Heart left ventricle (tissue), 16 donors: ENCODE measurements around the gene TGFB1I1. TPM values are rescaled to one million over a fixed set of nuclear protein-coding genes. Genes with fewer than 3 reads are reported as not detected.

Experiments used
- ATAC-seq, 4 donors: fragments of 200-7000 bp; cut with Tn5 transposase; one replicate each; pipeline ENCODE4 v1.9.1; 2020 to 2022; ENCODE audit warnings: moderate library complexity in 4 of 4, mild to moderate bottlenecking in 3 of 4, moderate number of reproducible peaks in 1 of 4
- DNase-seq, 5 donors: peaks; one replicate each; pipeline ENCODE4 v3.0.0-alpha.2; 2020
- H3K27ac ChIP-seq, 12 donors: fragments of 200-600 bp; sonication (generic) in 4 of 12; one replicate each; pipeline versions ENCODE4 v1.5.0 to v1.8.0; 2016 to 2022; ENCODE audit warnings: mild to moderate bottlenecking in 2 of 12
- H3K27me3 ChIP-seq, 9 donors: fragments of 200-600 bp; sonication (generic) in 2 of 9; one replicate each; pipeline versions ENCODE4 v1.5.1 to v1.8.0; 2016 to 2022; ENCODE audit warnings: mild to moderate bottlenecking in 3 of 9
- H3K36me3 ChIP-seq, 9 donors: fragments of 200-600 bp; sonication (generic) in 2 of 9; one replicate each; pipeline versions ENCODE4 v1.5.0 to v1.8.0; 2018 to 2022; ENCODE audit warnings: mild to moderate bottlenecking in 2 of 9
- H3K4me1 ChIP-seq, 12 donors: fragments of 200-600 bp; sonication (generic) in 4 of 12; one replicate each; pipeline versions ENCODE4 v1.5.0 to v1.8.0; 2016 to 2022; ENCODE audit warnings: mild to moderate bottlenecking in 3 of 12
- H3K4me3 ChIP-seq, 12 donors: fragments of 200-600 bp; sonication (generic) in 4 of 12; one replicate each; pipeline versions ENCODE4 v1.5.0 to v1.8.0; 2017 to 2022; ENCODE audit warnings: mild to moderate bottlenecking in 9 of 12, moderate library complexity in 4 of 12
- H3K9me3 ChIP-seq, 12 donors: fragments of 200-600 bp; sonication (generic) in 4 of 12; one replicate each; pipeline versions ENCODE4 v1.5.0 to v1.8.0; 2016 to 2022; ENCODE audit warnings: mild to moderate bottlenecking in 1 of 12
- POLR2A ChIP-seq, 2 donors: fragments of 450-650 bp; IDR thresholded peaks; one replicate each; pipeline ENCODE4 v1.6.1; 2017; ENCODE audit warnings: antibody characterized with exemption in 2 of 2, mild to moderate bottlenecking in 2 of 2, moderate library complexity in 2 of 2
- WGBS, 4 donors: extraction: QIAGEN DNeasy Blood & Tissue Kit in 2 of 4; methylation state at CpG; one replicate each; pipeline versions ENCODE4 v1.1.5 to v1.1.7; 2013 to 2018; 5-methylcytosine and 5-hydroxymethylcytosine counted together
- intact Hi-C, 10 donors: fragments of 100-400 bp; cut with DNase I; formaldehyde crosslinking; loops; one replicate each; pipeline versions ENCODE4 v1.11.1 to v1.14.2; 2022
- polyA plus RNA-seq, 2 donors: library from polyadenylated mRNA; stranded (reverse); fragments of 200-250 nt; gene quantifications; one replicate each; pipeline ENCODE4 v1.2.3, GENCODE V29; 2013
- total RNA-seq, 9 donors: library from RNA; depleted of rRNA in 2 of 9; stranded (reverse); fragments of >200 nt in 2 of 9; fragmentation: NEBNext Ultra II Directional in 3 of 9; extraction: Animal tissue kit (Norgen Biotek cat#: 25700) in 3 of 9; gene quantifications; one replicate each; pipeline versions ENCODE4 v1.1.0 to v1.2.4, GENCODE V29; 2016 to 2023
- TF ChIP-seq, protein P1 (sequence below), 12 donors: fragments of 200-600 bp; sonication (generic) in 4 of 12; IDR thresholded peaks; one replicate each; pipeline versions ENCODE4 v1.5.0 to v1.8.0; 2018 to 2022; ENCODE audit warnings: antibody characterized with exemption in 12 of 12, mild to moderate bottlenecking in 5 of 12
- donor health status: ischemic (EF 13 %, LVEDD 7.1; RV severe dilation, severe dysfunction).
- donor health status: healthy with polysubstance abuse.
- donor health status: DM: no; HTN: yes; CAD: no.
- donor health status: DM: no; HTN: no; CAD: no.
- donor health status: ischemic (EF 25% LVEDD 6.9; RV normal size, moderate dysfunction).
- donor health status: ischemic (EF 25% LVEDD 5.7; RV mildly dilated, moderate dysfunction).
- donor health status: healthy.
- donor health status: DM: yes; HTN: yes; CAD: no.
- donor health status: ischemic (EF 35%, LVEDD 5.7; RV mildly dilated, moderate dysfunction).
- donor health status: nonischemic (EF 11% LVEDD 7.7; RV severe dilation, severe dysfunction).
- donor health status: DM: yes; HTN: yes; CAD: no.
- donor health status: PGD.
- donor health status: ischemic (EF 29% LVEDD 5.4; RV normal size, mild dysfunction).
- donor health status: nonischemic (EF 23%, LVEDD 6.1; RV moderate dilation, normal function).

TGFB1I1 gene
- total and polyA plus RNA-seq, 11 donors: 12.9 to 37.7 (median 19.5) TPM

DNA sequence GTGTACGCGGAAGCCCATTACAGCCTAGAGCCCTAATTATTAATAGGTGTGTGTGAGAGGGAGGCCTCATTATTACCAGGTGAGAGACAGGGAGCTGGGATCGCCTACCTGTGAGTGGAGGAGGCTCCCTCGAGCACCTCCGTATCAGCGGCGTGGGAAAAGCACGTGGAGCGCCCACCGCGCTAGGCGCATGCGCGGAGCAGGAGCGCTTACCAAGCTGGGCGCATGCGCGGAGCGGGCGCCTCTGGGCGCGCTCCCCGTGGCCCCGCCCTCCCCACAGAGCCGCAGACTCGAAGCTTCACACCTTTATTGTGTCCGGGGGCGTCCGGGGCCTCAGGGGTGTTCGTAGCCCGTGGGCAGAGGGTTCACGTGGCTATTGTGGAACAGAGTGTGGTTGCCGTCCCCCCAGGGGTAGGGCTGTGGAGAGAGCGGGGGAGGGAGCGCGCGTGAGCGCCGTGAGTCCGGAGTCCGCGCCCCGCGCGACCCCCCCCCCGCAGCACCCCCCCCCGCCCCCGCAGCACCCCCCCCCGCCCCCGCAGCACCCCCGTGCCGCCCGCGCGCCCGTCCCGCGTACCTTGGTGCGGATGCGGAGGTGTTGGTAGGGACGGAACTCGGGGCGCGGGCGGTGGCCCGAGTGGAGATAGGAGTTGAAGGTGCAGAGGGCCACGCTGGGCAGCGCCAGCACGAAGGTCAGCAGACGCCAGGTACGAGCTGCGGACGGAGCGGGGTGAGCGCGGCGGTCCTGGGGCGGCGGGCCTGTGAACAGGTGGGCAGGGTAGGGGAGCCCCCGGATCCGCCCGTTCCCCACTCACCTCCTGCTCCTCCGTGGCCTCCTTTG, 44.3 kb upstream of the TGFB1I1 start:
- ATAC-seq (peak in 3 of 4 donors; percentile 25 to 37 (median 28)), DNase-seq (peak; percentile 54 to 87 (median 74))
- Histone ChIP-seq H3K4me3 (peak overlapping the region; percentile 25 to 72 (median 58)), H3K27ac (peak overlapping the region; percentile 86 to 100 (median 95)), H3K36me3 (peaks cover 0 to 10% (median 0%) of the 10 kb centered on the region in 9 donors), H3K27me3 (no peaks in the 10 kb centered on the region), H3K4me1 (peaks cover 0 to 50% (median 13%) of the 10 kb centered on the region in 12 donors), H3K9me3 (no peaks in the 10 kb centered on the region)
- intact Hi-C loops: loop anchor here in 1 of 10 donors (10.0 kb wide), 1 partner anchor 233 kb away; no protein-coding TSS in a partner anchor
- WGBS, 4 donors: 11 to 26% (median 19%) methylated on average over 25 to 75 of the region's 83 CpGs
- TF ChIP-seq, protein P1, sequence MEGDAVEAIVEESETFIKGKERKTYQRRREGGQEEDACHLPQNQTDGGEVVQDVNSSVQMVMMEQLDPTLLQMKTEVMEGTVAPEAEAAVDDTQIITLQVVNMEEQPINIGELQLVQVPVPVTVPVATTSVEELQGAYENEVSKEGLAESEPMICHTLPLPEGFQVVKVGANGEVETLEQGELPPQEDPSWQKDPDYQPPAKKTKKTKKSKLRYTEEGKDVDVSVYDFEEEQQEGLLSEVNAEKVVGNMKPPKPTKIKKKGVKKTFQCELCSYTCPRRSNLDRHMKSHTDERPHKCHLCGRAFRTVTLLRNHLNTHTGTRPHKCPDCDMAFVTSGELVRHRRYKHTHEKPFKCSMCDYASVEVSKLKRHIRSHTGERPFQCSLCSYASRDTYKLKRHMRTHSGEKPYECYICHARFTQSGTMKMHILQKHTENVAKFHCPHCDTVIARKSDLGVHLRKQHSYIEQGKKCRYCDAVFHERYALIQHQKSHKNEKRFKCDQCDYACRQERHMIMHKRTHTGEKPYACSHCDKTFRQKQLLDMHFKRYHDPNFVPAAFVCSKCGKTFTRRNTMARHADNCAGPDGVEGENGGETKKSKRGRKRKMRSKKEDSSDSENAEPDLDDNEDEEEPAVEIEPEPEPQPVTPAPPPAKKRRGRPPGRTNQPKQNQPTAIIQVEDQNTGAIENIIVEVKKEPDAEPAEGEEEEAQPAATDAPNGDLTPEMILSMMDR (IDR thresholded peaks at IDR 0.05): no peak
- no peak for TF ChIP-seq POLR2A (IDR thresholded peaks at IDR 0.05)

DNA sequence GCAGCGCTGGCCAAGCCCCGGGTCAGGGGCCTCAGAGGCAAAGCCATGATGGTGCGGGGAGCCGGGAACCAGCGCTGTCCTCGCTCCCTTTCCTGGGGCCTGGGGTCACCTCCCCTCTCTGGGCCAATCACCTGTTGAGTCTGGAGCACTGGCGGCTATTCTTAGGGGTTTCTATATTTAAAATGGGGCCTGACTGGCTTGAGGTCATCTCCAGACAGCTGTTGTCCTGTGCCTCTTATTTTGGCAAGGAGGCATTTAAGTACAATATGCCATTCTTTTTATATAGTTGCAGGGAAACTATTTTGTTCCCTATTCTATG, 43.7 kb upstream of the TGFB1I1 start, which contains the start of gene COX6A2:
TSS of gene COX6A2 (minus strand) at position 82 of the 319 bp plus-strand sequence. CDS start at position 47, 35 bp downstream.
- no peaks in the 10 kb centered on the region for H3K27me3 ChIP-seq
- peak within 1 kb of the TSS; percentile 86 to 100 (median 95) for H3K27ac ChIP-seq
- peak in 1 of 2 donors; percentile 75 for TF ChIP-seq POLR2A (IDR thresholded peaks at IDR 0.05)
- TF ChIP-seq, protein P1 (IDR thresholded peaks at IDR 0.05): no peak
- DNase-seq: peak in 4 of 5 donors; percentile 70 to 86 (median 78)
- peak; percentile 81 to 88 (median 84) for ATAC-seq
- WGBS, 4 donors: 17 to 48% (median 33%) methylated on average over 1 to 7 of the region's 7 CpGs
- no peaks in the 10 kb centered on the region for H3K9me3 ChIP-seq
- peak within 1 kb of the TSS; percentile 25 to 72 (median 58) for H3K4me3 ChIP-seq
- intact Hi-C loops: loop anchor here in 1 of 10 donors (10.0 kb wide), 1 partner anchor 233 kb away; no protein-coding TSS in a partner anchor
- H3K4me1 ChIP-seq: peaks cover 0 to 56% (median 13%) of the 10 kb centered on the region in 12 donors
- peaks cover 0 to 10% (median 0%) of the 10 kb centered on the region in 9 donors for H3K36me3 ChIP-seq

DNA sequence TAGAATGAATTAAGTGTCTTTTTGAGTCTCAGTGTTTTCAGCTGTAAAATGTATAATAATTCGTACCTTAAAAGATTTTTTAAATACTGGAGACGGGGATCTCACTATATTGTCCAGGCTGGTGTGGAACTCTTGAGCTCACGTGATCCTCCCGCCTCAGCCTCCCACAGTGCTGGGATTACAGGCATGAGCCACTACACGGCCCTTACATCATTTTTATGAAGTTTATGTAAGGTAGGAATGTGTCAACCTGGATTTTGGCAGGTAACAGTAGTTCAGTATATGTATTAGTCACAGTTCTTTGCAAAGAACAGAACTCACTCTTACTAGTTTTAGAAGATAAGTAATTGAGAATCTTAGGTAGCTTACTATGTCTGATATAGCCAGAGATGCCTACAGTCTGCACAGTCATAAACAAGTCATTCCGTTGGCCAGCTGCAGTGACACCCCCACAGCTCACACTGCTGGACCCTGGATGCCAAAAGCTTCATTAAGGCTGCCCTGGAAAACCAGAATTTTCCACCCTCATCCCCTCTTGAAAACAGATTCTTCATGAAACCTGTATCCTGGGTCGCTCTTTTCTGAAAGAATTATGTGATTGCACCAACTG, 43.2 kb upstream of the TGFB1I1 start:
- Histone ChIP-seq H3K36me3 (peaks cover 0 to 10% (median 0%) of the 10 kb centered on the region in 9 donors), H3K27me3 (no peaks in the 10 kb centered on the region), H3K27ac (peak overlapping the region; percentile 86 to 100 (median 95)), H3K4me3 (peak overlapping the region in 5 of 12 donors; percentile 59 to 72 (median 63)), H3K9me3 (no peaks in the 10 kb centered on the region), H3K4me1 (peaks cover 0 to 56% (median 13%) of the 10 kb centered on the region in 12 donors)
- intact Hi-C loops: loop anchor here in 1 of 10 donors (10.0 kb wide), 1 partner anchor 234 kb away; no protein-coding TSS in a partner anchor
- WGBS, 4 donors: 43 to 49% (median 46%) methylated on average over 7 of the region's 7 CpGs
- ATAC-seq: peak in 2 of 4 donors; percentile 25 to 38
- TF ChIP-seq, protein P1 (IDR thresholded peaks at IDR 0.05): no peak
- no peak for TF ChIP-seq POLR2A (IDR thresholded peaks at IDR 0.05)
- DNase-seq: no peak
